KBM-7 (cell line): Measurements from ENCODE around the gene MRPL49.
A peak's percentile ranks its signal among the peaks of the same experiment; 100 is the strongest.
"Not testable (repeated sequence)": the region's sequence is repeated elsewhere in the genome, so short reads cannot be mapped to it uniquely, and the experiment has no call there.

ENCODE experiments used
- DNase-seq: peaks from one replicate; pipeline ENCODE4 v3.0.0-alpha.2; 2015
- in situ Hi-C: fragments of 300-500 bp; cut with MboI; formaldehyde crosslinking; loops from 2 replicates; pipeline ENCODE4 v1.14.3; 2020; ENCODE audit warnings: low sequenced_read_pairs, low pct_unique_long_range_greater_than_20kb, mixed read lengths

The MRPL49 gene

DNA sequence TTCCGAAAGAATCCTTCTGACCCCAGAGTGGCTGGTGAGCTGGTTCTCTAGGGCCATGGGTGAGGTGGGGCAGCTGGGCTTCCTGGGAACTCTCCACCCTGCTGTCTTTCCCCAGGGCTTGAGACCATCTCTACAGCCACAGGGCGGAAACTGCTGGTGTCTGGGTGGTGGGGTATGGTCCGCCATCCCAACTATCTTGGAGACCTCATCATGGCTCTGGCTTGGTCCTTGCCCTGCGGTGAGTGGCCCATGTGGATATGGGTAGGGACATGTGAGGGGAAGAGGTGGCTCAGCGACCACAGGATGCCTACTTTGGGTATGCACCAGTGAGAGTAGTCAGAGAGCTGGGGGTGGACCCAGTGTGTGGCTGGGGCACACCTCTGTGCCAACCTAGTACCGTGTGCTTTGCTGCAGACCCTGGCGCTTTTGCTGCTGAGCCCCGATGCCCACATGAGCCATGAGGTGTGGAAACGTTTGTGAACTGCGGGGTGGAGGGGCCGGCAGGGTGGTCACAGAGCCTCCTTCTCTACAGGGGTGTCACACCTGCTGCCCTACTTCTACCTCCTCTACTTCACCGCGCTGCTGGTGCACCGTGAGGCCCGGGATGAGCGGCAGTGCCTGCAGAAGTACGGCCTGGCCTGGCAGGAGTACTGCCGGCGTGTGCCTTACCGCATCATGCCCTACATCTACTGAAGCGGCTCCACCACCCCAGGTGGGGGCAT, 6.6 kb upstream of the MRPL49 start:
- in situ Hi-C loops: no loop called here
- DNase-seq: no peak

DNA sequence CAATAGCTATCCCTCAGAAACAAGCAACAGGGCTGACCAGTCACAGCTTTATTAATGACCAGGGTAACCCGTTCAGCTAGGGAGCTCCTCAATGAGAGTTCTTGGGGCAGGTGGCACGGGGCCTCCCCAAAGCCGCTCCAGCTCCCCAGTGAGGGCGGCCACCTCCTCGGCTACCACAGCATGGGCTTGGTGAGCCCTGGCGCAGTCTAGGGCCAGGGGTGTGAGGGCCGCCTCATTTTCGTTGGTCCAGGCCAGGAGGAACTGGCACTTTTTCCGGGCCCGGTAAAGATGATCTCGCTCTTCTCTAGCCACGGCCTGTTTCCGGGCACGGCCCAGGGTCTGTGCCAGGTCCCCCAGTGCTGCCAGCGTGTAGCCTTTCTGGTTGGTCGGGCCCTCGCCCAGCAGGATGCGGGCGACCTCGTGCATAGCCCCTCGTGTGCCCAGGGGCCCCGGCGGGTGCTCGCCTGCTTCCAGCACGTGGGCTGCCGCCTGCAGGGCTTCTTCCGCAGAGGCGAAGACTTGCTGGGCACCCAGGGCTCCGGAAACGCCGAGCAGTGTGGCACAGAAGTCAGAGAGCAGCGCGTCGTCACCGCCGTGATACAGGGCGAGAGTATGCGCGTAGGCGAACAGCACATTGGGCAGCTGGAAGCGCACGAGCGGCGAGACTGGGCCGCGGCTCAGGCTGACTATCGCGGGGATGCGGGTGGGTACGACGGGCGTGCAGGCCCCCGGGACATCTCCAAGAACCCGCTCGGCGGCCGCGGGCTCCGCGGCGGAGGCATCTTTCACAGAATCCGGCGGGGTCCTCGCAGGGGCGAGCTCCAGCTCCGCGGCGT, 5.5 kb upstream of the MRPL49 start:
- DNase-seq: no peak
- in situ Hi-C loops: no loop called here

DNA sequence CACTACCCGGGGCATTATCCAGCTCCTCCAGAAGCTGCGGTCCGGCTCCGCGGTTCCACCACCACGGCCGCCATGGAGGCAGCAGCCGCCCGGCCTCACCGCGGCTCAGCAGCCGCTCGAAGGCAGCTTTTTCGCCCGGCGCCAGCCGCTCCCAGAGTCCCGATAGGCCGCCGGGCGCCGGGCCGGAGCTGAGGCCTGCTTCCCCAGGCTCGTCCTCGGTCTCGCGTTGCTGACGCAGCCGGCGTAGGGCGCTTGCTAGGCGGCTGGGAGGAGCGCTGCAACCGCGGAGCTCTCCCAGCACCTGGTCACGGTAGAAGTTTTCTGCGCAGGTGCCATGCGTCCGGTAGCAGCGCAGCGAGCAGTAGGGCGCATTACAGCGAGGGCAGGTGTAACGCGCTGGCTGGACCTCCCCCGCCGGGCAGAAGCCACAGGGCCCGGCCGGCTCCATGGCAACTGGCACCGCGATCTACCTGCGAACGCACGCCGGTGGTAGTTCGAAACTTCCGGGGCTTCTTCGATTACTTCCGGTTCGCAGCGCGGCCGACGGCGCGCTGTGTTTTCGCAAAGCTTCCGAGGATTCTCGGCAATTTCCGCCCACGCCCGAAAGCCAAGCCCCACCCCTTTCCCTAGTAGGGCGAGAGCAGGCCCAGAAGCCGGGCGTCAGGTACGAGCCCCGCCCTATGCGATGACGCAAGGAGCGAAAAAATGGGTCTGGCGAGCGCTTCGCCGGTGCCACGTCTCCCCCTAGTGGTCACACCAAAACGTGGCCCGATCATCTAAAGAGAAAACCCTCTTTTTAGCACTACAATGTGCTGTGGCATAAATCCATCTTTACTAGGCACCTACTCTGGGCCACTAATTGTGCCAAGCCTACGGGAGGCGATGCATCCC, 4.7 kb upstream of the MRPL49 start, which contains the start of gene ZNHIT2:
Gene ZNHIT2, minus strand, starts transcription at position 496 of the 891 bp plus-strand sequence. Its CDS starts 48 bp downstream, at position 448.
- DNase-seq: peak; percentile 99
- in situ Hi-C loops: no loop called here

DNA sequence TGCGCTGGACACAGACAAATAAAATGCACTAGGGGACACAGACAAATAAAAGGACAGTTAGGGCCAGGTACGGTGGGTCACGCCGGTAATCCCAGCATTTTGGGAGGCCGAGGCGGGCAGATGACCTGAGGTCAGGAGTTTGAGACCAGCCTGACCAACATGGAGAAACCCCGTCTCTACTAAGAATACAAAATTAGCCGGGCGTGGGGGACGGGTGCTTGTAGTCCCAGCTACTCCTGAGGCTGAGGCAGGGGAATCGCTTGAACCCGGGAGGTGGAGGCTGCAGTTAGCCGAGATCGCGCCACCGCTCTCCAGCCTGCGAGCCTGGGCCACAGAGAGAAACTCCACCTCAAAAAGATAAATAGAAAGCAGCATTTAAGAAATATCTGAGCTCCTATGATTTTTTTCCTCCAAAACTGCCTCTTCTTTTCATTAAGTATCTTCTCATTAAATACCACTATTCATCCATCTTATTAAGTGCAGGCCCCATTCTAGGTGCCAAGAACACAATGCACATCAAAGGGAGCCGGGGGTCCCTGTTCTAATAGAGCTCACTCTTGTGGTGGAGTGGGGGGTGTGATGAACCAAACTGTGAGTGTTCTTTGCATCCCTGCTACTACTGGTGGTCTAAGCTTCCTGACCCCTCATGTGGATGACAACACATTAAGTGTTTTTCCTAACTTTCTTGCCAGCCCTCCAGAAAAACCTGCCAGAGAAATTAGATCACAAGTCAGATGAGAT, 3.9 kb upstream of the MRPL49 start:
- in situ Hi-C loops: no loop called here
- DNase-seq: no peak

DNA sequence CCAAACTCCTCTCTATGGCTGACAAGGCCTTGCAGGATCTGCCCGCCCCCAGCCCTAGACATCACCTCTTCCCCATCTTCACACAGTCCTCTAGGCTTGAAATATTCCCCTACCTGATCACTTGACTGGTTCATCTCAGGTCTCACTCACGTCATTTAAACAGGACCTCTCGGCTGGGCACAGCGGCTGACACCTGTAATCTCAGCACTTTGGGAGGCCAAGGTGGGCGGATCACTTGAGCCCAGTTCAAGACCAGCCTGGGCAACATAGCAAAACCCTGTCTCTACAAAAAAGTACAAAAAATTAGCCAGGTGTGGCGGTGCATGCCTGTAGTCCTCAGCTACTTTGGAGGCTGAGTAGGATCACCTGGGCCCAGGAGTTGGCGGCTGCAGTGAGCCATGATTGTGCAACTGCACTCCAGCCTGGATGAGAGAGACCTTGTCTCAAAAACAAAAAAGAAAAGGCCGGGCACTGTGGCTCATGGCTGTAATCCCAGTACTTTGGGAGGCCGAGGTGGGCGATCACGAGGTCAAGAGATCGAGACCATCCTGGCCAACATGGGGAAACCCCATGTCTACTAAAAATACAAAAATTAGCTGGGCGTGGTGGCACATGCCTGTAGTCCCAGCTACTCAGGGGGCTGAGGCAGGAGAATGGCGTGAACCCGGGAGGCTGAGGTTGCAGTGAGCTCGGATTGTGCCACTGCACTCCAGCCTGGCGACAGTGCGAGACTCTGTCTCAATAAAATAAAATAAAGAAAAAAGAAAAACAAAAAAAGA, 3.0 kb upstream of the MRPL49 start:
- in situ Hi-C loops, DNase-seq: not testable (repeated sequence)

DNA sequence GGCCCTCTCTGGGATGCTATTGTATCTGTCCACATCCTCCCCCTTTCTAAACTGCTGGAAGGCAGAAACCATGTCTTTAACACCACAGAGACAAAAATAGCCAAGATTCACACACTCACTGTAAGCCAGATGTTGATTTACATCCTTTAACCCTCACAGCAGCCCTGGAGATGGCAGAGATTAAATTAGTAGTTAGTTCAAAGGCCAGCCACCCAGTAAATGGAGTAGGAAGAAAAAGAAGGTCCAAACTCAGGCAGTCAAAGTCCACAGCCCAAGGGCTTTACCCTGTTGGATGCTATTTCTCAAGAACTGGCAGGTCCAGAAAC, 2.5 kb upstream of the MRPL49 start:
- DNase-seq: no peak
- in situ Hi-C loops: no loop called here

DNA sequence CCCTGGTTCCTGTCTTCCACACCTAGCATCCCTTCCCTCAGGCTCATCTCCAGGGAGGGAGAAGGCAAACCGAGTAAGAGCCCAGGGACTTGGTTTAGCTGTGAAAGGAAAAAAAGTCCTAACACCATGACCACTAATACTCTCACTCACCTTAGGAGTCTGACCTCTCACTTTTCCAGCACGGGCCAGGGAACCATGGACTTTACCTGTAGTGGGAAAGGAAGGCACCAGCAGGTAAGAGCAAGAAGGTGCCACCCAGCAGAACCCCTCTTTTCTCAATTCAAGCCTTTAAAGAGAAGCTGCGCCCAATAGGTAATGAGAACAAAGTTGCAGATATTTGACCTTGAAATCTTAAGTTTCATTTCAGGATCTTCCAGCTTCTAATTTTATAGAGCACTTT, 1.3 kb upstream of the MRPL49 start:
- in situ Hi-C loops: no loop called here
- DNase-seq: no peak

DNA sequence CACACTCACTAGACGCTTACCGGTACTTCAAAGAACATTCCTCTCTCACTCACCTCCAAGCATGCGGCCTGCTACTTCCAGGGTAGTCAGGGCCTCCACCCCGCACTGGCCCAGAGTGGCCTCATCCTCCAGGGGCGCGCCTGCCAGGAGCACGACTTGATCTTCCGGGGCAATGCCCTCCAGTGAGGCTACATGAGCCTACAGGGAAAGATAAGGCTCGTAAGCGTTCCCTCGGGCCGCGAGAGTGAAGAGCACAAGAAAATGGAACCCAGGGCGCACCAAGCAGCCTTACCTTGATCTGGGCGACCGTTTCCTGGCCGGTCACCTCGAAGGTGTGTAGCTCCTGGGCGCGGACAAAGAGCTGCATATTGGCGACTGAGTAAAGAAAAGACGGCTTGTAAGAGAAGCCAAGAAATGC, 665 bp upstream of the MRPL49 start:
- no peak for DNase-seq
- in situ Hi-C loops: no loop called here

DNA sequence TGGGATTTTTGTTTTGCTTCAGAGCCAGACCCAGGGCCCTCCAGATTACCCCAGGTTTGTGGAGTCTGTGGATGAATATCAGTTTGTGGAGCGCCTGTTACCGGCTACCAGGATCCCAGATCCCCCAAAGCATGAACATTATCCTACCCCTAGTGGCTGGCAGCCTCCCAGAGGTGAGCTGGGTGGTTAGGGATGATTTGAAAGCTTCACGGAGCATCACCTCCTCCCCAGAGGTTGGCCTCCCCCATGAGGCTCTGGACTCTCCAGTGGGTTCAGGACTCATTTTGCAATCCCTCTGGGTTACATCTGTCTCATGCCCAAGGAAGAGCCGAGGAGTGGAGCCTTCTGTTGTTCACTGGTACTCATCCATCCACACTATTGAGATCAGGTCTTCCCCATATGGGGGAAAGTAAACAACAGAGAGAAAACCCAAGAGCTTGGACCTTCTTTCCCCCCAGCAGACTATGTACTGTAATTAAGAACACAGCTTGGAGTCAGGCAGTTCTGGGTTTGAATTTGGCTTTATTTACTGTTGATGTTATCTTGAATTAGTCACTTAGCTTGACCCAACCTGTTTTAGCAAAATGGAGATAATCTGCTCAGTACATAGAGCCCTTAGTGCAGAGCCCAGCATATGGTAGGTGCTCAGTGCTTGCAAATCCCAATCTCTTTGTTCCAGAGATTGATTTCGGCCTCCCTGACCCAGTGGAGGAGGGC, 2.5 kb downstream of the MRPL49 start:
- DNase-seq: no peak
- in situ Hi-C loops: no loop called here

DNA sequence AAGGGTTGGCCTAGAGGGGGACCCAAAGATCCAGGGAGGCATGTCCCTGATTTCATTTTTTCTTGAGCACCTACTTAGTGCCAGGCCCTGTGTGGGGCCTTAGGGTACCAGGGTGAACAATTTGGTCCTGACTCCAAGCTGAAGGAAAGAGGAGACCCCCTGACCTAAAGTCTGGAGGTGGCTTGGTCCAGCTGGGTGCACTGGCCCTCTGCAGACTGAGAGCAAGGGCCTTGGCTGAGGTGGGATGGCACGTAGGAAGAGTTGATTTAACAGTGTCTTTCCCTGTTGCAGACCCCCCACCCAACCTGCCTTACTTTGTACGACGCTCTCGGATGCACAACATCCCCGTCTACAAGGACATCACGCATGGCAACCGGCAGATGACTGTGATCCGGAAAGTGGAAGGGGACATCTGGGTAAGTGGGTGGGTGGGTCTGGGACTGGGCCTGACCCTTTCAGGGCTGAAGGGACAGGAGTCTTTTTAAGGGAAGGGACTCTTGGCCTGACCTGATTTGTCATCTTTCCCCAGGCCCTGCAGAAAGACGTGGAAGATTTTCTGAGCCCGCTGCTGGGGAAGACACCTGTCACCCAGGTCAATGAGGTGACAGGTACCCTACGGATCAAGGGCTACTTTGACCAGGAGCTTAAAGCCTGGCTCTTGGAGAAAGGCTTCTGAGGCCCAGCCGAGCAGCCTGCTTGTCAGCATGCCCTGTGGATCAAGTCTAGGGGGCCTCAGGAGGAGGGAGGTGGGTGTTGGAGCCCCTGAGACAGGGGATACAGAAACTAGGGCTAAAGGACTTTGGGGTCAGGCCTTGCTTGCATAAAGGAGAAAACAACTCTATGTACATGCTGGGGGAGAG, 3.3 kb downstream of the MRPL49 start:
- in situ Hi-C loops: no loop called here
- DNase-seq: no peak

DNA sequence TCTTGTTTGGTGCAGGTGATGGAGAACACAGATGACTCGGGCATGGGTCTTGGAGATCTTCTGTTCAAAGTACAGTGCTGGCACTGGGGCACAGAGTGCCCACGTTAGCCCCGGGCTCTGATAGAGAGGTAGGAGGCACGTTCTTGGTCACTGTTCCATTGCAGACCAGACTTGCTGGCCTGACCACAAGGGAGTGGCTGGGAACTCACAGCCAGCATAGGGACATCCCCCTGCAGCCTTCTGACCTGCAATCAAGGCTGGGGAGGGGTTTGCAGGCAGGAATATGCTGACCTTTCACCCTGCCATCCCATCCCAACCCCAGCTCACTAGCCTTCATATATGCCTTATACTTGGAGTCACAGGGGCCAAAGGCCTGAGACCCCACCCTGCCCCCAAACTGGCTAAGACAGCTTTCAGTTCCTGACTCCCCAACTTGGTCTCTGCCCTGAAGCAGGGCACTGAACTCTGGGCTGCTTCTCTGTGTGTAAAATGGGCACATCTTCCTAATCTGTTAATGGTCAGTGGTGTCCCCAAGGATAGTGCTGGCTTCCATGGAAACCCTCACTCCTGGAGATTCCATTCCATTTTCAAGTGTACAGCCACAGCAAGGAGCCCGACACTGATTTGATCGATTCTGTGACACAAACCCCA, 4.6 kb downstream of the MRPL49 start:
- in situ Hi-C loops: no loop called here
- no peak for DNase-seq

DNA sequence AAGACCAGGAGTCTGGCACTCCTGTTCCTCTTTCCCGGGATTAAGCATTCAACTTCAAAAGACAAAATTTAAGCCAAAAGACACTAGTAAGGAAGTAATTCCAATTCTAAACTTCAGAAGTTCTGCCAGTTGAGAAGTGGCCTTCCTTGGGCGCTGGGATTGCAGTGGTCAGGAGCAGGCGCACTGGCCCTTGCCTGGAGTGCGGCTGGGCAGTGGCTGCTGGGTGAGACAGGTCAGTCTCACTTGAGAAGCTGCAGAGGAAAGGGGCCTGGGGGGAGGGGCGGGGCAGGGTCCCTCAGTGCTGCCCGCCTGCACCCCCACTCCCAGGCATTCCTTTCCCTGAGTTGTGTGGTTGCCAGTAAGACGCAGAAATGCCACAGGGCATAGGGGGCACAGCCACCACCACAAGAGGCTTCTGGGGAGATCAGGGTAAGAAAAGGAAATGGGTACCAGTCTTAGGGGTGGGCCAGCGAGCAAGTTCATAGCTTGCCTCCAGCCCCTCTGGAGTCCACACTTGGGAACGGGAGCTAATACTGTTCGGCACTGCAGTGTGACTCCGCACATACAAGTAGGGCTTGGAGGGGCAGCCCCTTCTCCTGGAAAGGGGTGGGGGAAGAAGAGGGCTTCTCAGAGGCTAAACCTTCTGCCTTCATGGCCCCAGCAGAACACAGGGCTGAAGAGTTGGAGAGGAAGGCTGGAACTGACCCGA, 5.5 kb downstream of the MRPL49 start:
- DNase-seq: no peak
- in situ Hi-C loops: no loop called here

DNA sequence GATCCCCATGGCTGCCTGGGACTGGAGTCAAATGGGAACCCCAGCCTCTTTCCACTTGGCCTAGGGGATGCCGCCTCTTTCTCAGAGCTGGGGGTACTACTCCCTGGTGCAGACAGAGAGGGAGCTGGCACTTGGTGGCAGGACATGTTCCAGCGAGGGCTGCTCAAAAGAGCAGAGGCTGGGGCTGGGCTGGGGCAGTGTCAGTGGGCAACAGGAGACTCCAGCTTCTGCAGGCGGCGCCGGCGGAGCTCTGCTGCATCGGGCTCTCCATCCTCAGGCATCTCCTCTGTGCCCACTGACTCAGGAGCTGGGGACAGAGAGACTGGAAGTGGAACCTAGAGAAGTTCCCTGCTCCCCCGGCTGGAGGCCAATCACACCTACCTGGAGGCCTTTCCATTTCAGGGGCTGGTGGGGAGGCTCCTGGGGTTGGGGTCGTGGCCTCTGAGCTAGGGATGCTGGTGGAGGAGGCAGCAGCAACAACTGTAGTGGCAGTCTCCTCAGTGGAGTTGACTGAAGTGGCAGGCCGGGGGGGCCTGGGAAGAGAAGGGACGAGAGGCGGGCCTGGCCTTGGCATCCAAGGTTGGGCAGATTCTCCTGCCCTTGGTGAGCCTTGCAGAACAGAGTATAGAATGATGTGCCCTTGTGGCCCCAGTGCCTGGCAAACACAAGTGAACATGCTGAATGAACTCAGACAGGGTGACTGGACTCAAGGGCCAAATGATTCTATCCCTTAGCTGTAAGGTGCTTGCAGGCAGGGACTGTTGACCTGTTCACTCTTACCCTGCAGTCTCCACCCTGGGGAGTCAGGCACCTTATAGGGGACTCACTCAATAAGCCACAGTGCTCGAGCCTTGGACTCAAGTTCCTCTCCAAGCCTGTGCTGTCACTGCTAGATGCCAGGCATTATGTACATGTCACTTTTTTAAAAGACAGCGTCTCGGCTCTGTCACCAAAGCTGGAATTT, 6.3 kb downstream of the MRPL49 start:
- in situ Hi-C loops: no loop called here
- no peak for DNase-seq

DNA sequence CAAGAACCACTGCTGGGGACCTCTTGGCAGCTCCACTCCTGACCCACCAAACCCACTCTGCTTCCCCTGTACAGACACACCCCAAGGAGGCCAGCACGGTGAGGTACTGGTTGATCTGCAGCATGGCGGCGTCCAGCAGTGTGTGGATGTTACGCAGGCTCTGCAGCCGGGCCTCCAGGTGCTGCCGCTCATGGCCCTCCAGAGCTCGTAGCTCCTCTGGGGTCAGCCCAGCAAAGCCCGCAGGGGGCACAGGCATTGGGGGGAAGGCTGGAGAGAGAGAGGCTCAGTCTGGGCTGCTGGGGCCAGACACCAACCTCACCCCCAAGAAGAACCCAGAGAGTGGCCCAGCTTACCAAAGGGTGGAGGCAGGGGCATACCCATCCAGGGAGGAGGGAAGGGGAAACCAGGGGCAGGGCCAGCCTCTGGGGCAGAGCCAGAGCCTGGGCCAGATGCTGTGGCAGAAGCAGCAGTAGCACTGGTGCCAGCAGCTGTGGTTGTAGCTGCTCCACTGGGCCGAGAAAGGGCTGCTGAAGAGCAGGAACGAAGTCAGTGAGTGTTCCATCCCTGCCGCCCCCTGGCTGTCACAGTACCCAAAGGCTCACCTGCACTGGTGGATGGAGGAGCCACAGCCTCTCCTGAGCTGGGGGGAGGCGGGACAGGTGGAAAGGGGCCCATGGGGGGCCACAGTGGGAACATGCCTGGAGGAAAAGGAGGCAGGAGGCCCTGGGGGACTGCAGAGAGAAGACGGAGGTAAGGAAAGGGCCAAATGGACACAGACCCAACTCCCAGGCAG, 7.7 kb downstream of the MRPL49 start:
- DNase-seq: no peak
- in situ Hi-C loops: no loop called here
